Cardiac muscle cell (in vitro differentiated cells and primary cell): ENCODE measurements around the gene WDR54. TPM values are rescaled to one million over a fixed set of nuclear protein-coding genes. Genes with fewer than 3 reads are reported as not detected.

Experiments
- DNase-seq, 2 donors: peaks; one replicate each; pipeline versions ENCODE4 v3.0.0 to v3.0.0-alpha.2; 2010 to 2017; ENCODE audit warnings: low read depth in 1 of 2, low spot score in 1 of 2
- H3K27ac ChIP-seq: fragments of 200-600 bp; sonication (generic); 2 replicates; pipeline ENCODE4 v1.5.1; 2016
- H3K27me3 ChIP-seq: fragments of 200-600 bp; sonication (generic); 2 replicates; pipeline ENCODE4 v1.6.0; 2016; ENCODE audit warnings: control low read depth
- H3K36me3 ChIP-seq: fragments of 200-600 bp; sonication (generic); 2 replicates; pipeline ENCODE4 v1.5.1; 2016; ENCODE audit warnings: control low read depth
- H3K4me1 ChIP-seq: fragments of 200-600 bp; sonication (generic); 2 replicates; pipeline ENCODE4 v1.8.1; 2017; ENCODE audit warnings: low read depth, mild to moderate bottlenecking, mixed run types
- H3K4me3 ChIP-seq: fragments of 200-600 bp; sonication (generic); 2 replicates; pipeline ENCODE4 v1.5.1; 2016; ENCODE audit warnings: mild to moderate bottlenecking
- H3K9me3 ChIP-seq: fragments of 200-600 bp; sonication (generic); 2 replicates; pipeline ENCODE4 v1.5.1; 2017; ENCODE audit warnings: low read depth, mild to moderate bottlenecking, control low read depth
- polyA plus RNA-seq: library from polyadenylated mRNA; unstranded; fragments of >200 nt; fragmentation: Nextera tagmentation; extraction: Ambion mirVana; gene quantifications from 2 replicates; pipeline ENCODE4 v1.2.1, GENCODE V29; 2016
- total RNA-seq: library from RNA; depleted of rRNA; stranded (reverse); fragments of >200 nt; gene quantifications from 2 replicates; pipeline ENCODE4 v1.2.3, GENCODE V29; 2016
- TF ChIP-seq, protein P1 (sequence below): IDR thresholded peaks from 2 replicates; pipeline ENCODE4 v1.5.1; 2012; ENCODE audit warnings: low read depth, mild to moderate bottlenecking, low read length

Gene WDR54
- total and polyA plus RNA-seq, 2 experiments from 2014 or later: 88.5 to 132 TPM

DNA sequence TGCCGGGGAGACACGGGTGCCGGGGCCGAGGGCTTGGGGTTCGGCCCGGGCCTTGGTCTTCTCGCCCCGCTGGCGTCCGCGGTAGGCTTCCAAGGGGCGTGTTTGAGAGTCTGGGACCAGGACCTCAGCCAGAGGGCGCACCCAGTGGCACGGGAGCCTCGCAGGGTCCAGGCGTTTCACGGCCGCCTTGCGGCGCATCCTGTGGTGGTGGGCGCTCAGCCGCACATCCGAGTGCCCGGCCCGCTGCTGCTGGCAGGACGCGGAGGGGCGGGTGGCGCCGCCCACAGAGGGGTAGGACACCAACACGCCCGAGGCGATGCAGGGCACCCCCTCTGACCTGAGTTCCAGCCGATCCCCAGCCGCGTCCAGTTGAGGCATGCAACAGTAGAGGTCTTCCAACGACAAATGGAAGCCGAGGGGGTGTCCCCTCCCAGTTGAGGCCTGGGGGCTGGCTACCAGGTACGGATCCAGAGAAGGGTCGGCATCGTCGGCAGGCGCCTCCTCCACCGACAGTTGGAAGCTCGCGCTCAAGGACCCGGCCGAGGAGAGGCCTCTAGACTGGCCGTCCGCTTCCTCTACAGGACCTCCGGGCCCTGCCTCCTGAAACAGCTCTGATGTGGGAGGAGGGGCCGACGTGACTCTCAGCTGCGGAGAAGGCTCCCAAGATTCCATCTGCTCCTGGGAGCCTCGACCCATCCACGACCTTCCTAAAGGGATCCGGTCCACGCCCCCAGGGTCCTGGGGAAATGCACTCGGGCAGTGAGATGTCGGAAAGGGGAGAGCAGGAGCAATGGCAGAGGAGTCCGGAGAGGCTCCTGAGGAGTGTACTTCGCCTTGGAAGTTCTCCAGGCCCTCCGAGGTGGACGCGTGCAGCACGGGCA lies 6.4 kb upstream of the WDR54 start:
- Histone ChIP-seq H3K27me3 (no peaks in the 10 kb centered on the region), H3K36me3 (no peaks in the 10 kb centered on the region), H3K9me3 (no peaks in the 10 kb centered on the region), H3K4me1 (no peaks in the 10 kb centered on the region), H3K4me3 (no peak overlapping the region), H3K27ac (no peak overlapping the region)
- TF ChIP-seq, protein P1, sequence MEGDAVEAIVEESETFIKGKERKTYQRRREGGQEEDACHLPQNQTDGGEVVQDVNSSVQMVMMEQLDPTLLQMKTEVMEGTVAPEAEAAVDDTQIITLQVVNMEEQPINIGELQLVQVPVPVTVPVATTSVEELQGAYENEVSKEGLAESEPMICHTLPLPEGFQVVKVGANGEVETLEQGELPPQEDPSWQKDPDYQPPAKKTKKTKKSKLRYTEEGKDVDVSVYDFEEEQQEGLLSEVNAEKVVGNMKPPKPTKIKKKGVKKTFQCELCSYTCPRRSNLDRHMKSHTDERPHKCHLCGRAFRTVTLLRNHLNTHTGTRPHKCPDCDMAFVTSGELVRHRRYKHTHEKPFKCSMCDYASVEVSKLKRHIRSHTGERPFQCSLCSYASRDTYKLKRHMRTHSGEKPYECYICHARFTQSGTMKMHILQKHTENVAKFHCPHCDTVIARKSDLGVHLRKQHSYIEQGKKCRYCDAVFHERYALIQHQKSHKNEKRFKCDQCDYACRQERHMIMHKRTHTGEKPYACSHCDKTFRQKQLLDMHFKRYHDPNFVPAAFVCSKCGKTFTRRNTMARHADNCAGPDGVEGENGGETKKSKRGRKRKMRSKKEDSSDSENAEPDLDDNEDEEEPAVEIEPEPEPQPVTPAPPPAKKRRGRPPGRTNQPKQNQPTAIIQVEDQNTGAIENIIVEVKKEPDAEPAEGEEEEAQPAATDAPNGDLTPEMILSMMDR: peak; percentile 49
- DNase-seq: peak in 1 of 2 donors; percentile 64

- Histone ChIP-seq H3K4me1 (no peaks in the 10 kb centered on the region), H3K27me3 (no peaks in the 10 kb centered on the region), H3K36me3 (no peaks in the 10 kb centered on the region), H3K9me3 (no peaks in the 10 kb centered on the region), H3K27ac (no peak overlapping the region), H3K4me3 (no peak overlapping the region)
- TF ChIP-seq, protein P1: no peak
- no peak for DNase-seq
Measured at GRCh38 chr2:74415762-74416395, 5.7 kb upstream of the WDR54 start.

- Histone ChIP-seq H3K4me1 (no peaks in the 10 kb centered on the region), H3K27me3 (no peaks in the 10 kb centered on the region), H3K36me3 (no peaks in the 10 kb centered on the region), H3K9me3 (no peaks in the 10 kb centered on the region), H3K27ac (no peak overlapping the region), H3K4me3 (no peak overlapping the region)
- TF ChIP-seq, protein P1: no peak
- DNase-seq: no peak
Measured at GRCh38 chr2:74416778-74417177, 4.8 kb upstream of the WDR54 start.

DNA sequence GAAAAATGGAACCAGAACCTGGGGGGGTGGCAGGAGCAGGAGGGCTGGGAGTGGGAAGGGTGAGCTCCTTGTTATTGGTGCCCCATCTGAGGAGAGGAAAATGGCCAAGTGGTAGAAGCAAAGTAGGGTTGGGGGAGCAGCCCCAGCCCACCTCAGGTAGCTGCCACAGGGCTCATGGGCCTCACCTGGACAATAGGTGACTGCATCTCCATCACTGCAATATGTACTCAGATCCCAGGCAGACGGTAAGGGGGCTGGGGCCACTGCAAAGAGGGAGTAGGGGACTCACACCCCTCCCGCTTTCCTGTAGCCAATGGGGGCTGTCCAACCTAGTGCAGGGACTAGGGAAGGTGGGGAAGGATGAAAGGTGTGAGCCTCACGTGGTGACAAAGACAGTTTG lies 4.3 kb upstream of the WDR54 start:
- TF ChIP-seq, protein P1: no peak
- Histone ChIP-seq H3K36me3 (no peaks in the 10 kb centered on the region), H3K9me3 (no peaks in the 10 kb centered on the region), H3K27me3 (no peaks in the 10 kb centered on the region), H3K4me3 (no peak overlapping the region), H3K4me1 (no peaks in the 10 kb centered on the region), H3K27ac (no peak overlapping the region)
- DNase-seq: no peak

- H3K27me3 ChIP-seq: no peaks in the 10 kb centered on the region
- H3K4me1 ChIP-seq: no peaks in the 10 kb centered on the region
- TF ChIP-seq, protein P1: no peak
- no peak for DNase-seq
- H3K27ac ChIP-seq: no peak overlapping the region
- no peak overlapping the region for H3K4me3 ChIP-seq
- H3K9me3 ChIP-seq: no peaks in the 10 kb centered on the region
- no peaks in the 10 kb centered on the region for H3K36me3 ChIP-seq
Measured at GRCh38 chr2:74417763-74418162, 3.8 kb upstream of the WDR54 start.
